ENCODE results near the gene NR6A1. TPM values are rescaled to one million over a fixed set of nuclear protein-coding genes. Genes with fewer than 3 reads are reported as not detected.

The NR6A1 gene
- total and polyA plus RNA-seq, 2 experiments from 2014 or later: 44.2 to 139 TPM

DNA sequence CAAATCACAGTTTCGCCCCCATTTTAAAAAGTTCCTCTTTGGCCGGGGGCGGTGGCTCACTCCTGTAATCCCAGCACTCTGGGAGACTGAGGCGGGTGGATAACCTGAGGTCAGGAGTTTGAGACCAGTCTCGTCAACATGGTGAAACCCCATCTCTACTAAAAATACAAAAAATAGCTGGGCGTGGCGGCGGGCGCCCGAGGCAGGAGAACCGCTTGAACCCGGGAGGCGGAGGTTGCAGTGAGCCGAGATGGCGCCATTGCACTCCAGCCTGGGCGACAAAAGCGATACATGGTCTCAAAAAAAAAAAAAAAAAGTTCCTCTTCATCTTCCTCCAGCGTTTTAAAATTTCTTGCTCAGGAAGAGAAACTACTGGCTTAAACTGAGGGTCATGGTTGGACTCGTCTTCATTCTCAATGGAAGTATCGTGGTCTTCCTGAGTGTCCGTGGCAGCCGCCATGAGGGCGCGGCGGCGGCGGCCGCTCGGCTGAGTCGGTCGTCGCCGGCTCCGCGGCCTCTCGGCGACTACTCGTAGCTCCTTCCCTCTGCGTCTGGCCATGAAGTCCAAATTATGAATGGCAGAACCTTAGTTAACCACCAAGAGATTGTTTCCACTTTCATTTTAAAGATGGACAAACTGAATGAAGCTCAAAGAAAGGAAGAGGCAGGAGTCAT, 171.9 kb downstream of the NR6A1 start:
- Histone ChIP-seq H3K36me3 (ENCODE audit: insufficient read depth) (no peaks in the 10 kb centered on the region), H3K79me2 (replicated peaks; ENCODE audit: insufficient read depth) (peaks cover 14% of the 10 kb centered on the region), H3K27me3 (ENCODE audit: insufficient read depth) (no peaks in the 10 kb centered on the region), H3K9me2 (ENCODE audit: insufficient read depth) (no peaks in the 10 kb centered on the region), H3K4me2 (no peak overlapping the region), H2AFZ (no peak overlapping the region), H3K4me3 (no peak overlapping the region), H4K20me1 (replicated peaks; ENCODE audit: insufficient read depth) (no peaks in the 10 kb centered on the region), H3K4me1 (ENCODE audit: insufficient read depth) (peaks cover 41% of the 10 kb centered on the region), H3K27ac (ENCODE audit: low read depth) (no peak overlapping the region), H3F3A (replicated peaks; ENCODE audit: low read depth) (no peaks in the 10 kb centered on the region)
- Mint-ChIP-seq H3K9me3 (no peaks in the 10 kb centered on the region), H3K4me3 (no peak overlapping the region), H3K4me1 (peaks cover 67% of the 10 kb centered on the region), H3K27ac (no peak overlapping the region), H3K27me3 (ENCODE audit: insufficient read depth, low read depth, poor library complexity) (peaks cover 3% of the 10 kb centered on the region), H3K36me3 (ENCODE audit: low read depth) (peaks cover 18% of the 10 kb centered on the region; the same call in 2 of the 3 replicates)
- no peak for ATAC-seq
- no peak for DNase-seq (ENCODE audit: low spot score)
- TF ChIP-seq POLR2AphosphoS5 (IDR thresholded peaks at IDR 0.05; ENCODE audit: low read depth): no peak
- TF ChIP-seq NANOG (IDR thresholded peaks at IDR 0.05; ENCODE audit: borderline replicate concordance): no peak
- no peak for TF ChIP-seq STAT1 (IDR thresholded peaks at IDR 0.05; ENCODE audit: unreplicated experiment)
- no peak for TF ChIP-seq CREB1 (CRISPR knock-in tag; IDR thresholded peaks at IDR 0.05; ENCODE audit: low read depth)
- TF ChIP-seq, protein P1, sequence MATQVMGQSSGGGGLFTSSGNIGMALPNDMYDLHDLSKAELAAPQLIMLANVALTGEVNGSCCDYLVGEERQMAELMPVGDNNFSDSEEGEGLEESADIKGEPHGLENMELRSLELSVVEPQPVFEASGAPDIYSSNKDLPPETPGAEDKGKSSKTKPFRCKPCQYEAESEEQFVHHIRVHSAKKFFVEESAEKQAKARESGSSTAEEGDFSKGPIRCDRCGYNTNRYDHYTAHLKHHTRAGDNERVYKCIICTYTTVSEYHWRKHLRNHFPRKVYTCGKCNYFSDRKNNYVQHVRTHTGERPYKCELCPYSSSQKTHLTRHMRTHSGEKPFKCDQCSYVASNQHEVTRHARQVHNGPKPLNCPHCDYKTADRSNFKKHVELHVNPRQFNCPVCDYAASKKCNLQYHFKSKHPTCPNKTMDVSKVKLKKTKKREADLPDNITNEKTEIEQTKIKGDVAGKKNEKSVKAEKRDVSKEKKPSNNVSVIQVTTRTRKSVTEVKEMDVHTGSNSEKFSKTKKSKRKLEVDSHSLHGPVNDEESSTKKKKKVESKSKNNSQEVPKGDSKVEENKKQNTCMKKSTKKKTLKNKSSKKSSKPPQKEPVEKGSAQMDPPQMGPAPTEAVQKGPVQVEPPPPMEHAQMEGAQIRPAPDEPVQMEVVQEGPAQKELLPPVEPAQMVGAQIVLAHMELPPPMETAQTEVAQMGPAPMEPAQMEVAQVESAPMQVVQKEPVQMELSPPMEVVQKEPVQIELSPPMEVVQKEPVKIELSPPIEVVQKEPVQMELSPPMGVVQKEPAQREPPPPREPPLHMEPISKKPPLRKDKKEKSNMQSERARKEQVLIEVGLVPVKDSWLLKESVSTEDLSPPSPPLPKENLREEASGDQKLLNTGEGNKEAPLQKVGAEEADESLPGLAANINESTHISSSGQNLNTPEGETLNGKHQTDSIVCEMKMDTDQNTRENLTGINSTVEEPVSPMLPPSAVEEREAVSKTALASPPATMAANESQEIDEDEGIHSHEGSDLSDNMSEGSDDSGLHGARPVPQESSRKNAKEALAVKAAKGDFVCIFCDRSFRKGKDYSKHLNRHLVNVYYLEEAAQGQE (IDR thresholded peaks at IDR 0.05; ENCODE audit: unreplicated experiment): no peak
- no peak for TF ChIP-seq EZH2 (IDR thresholded peaks at IDR 0.05; ENCODE audit: low read depth, unreplicated experiment)
- no peak for TF ChIP-seq ZNF114 (CRISPR knock-in tag; IDR thresholded peaks at IDR 0.05)
- no peak for TF ChIP-seq JUNB (IDR thresholded peaks at IDR 0.05; ENCODE audit: unreplicated experiment)
- no peak for TF ChIP-seq EZH2phosphoT487 (IDR thresholded peaks at IDR 0.05; ENCODE audit: unreplicated experiment)
- TF ChIP-seq, protein P2, sequence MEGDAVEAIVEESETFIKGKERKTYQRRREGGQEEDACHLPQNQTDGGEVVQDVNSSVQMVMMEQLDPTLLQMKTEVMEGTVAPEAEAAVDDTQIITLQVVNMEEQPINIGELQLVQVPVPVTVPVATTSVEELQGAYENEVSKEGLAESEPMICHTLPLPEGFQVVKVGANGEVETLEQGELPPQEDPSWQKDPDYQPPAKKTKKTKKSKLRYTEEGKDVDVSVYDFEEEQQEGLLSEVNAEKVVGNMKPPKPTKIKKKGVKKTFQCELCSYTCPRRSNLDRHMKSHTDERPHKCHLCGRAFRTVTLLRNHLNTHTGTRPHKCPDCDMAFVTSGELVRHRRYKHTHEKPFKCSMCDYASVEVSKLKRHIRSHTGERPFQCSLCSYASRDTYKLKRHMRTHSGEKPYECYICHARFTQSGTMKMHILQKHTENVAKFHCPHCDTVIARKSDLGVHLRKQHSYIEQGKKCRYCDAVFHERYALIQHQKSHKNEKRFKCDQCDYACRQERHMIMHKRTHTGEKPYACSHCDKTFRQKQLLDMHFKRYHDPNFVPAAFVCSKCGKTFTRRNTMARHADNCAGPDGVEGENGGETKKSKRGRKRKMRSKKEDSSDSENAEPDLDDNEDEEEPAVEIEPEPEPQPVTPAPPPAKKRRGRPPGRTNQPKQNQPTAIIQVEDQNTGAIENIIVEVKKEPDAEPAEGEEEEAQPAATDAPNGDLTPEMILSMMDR (conservative IDR thresholded peaks at IDR 0.05; ENCODE audit: low read depth in 2 of 2): no peak
- TF ChIP-seq, protein P3, sequence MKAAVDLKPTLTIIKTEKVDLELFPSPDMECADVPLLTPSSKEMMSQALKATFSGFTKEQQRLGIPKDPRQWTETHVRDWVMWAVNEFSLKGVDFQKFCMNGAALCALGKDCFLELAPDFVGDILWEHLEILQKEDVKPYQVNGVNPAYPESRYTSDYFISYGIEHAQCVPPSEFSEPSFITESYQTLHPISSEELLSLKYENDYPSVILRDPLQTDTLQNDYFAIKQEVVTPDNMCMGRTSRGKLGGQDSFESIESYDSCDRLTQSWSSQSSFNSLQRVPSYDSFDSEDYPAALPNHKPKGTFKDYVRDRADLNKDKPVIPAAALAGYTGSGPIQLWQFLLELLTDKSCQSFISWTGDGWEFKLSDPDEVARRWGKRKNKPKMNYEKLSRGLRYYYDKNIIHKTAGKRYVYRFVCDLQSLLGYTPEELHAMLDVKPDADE (IDR thresholded peaks at IDR 0.05): no peak
- no peak for TF ChIP-seq ZNF331 (CRISPR knock-in tag; IDR thresholded peaks at IDR 0.05; ENCODE audit: low read depth)
- TF ChIP-seq, protein P4, sequence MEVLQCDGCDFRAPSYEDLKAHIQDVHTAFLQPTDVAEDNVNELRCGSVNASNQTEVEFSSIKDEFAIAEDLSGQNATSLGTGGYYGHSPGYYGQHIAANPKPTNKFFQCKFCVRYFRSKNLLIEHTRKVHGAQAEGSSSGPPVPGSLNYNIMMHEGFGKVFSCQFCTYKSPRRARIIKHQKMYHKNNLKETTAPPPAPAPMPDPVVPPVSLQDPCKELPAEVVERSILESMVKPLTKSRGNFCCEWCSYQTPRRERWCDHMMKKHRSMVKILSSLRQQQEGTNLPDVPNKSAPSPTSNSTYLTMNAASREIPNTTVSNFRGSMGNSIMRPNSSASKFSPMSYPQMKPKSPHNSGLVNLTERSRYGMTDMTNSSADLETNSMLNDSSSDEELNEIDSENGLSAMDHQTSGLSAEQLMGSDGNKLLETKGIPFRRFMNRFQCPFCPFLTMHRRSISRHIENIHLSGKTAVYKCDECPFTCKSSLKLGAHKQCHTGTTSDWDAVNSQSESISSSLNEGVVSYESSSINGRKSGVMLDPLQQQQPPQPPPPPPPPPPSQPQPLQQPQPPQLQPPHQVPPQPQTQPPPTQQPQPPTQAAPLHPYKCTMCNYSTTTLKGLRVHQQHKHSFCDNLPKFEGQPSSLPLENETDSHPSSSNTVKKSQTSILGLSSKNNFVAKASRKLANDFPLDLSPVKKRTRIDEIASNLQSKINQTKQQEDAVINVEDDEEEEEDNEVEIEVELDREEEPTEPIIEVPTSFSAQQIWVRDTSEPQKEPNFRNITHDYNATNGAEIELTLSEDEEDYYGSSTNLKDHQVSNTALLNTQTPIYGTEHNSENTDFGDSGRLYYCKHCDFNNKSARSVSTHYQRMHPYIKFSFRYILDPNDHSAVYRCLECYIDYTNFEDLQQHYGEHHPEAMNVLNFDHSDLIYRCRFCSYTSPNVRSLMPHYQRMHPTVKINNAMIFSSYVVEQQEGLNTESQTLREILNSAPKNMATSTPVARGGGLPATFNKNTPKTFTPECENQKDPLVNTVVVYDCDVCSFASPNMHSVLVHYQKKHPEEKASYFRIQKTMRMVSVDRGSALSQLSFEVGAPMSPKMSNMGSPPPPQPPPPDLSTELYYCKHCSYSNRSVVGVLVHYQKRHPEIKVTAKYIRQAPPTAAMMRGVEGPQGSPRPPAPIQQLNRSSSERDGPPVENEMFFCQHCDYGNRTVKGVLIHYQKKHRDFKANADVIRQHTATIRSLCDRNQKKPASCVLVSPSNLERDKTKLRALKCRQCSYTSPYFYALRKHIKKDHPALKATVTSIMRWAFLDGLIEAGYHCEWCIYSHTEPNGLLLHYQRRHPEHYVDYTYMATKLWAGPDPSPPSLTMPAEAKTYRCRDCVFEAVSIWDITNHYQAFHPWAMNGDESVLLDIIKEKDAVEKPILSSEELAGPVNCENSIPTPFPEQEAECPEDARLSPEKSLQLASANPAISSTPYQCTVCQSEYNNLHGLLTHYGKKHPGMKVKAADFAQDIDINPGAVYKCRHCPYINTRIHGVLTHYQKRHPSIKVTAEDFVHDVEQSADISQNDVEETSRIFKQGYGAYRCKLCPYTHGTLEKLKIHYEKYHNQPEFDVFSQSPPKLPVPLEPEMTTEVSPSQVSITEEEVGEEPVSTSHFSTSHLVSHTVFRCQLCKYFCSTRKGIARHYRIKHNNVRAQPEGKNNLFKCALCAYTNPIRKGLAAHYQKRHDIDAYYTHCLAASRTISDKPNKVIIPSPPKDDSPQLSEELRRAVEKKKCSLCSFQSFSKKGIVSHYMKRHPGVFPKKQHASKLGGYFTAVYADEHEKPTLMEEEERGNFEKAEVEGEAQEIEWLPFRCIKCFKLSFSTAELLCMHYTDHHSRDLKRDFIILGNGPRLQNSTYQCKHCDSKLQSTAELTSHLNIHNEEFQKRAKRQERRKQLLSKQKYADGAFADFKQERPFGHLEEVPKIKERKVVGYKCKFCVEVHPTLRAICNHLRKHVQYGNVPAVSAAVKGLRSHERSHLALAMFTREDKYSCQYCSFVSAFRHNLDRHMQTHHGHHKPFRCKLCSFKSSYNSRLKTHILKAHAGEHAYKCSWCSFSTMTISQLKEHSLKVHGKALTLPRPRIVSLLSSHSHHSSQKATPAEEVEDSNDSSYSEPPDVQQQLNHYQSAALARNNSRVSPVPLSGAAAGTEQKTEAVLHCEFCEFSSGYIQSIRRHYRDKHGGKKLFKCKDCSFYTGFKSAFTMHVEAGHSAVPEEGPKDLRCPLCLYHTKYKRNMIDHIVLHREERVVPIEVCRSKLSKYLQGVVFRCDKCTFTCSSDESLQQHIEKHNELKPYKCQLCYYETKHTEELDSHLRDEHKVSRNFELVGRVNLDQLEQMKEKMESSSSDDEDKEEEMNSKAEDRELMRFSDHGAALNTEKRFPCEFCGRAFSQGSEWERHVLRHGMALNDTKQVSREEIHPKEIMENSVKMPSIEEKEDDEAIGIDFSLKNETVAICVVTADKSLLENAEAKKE (CRISPR knock-in tag; IDR thresholded peaks at IDR 0.05): no peak
